GDM1 (cell line): Measurements from ENCODE around the gene PIAS4.

Source experiments
- DNase-seq: peaks from one replicate; lab custom pipeline; 2025; lab: John Stamatoyannopoulos, UW

The PIAS4 gene

GRCh38 chr19:4042731-4043082 is 35.2 kb downstream of the PIAS4 start:
- DNase-seq, result no peak

- DNase-seq, result no peak
Observed at GRCh38 chr19:4043401-4043800, 35.9 kb downstream of the PIAS4 start.

- DNase-seq, result no peak
Observed at GRCh38 chr19:4043966-4044715, 36.6 kb downstream of the PIAS4 start.

GRCh38 chr19:4044990-4045465 is 37.5 kb downstream of the PIAS4 start:
- DNase-seq, result no peak

- no peak for DNase-seq
Observed at GRCh38 chr19:4045597-4046361, 38.2 kb downstream of the PIAS4 start.

GRCh38 chr19:4046362-4046691 is 38.8 kb downstream of the PIAS4 start:
- DNase-seq, result no peak

- no peak for DNase-seq
Observed at GRCh38 chr19:4046946-4047683, 39.6 kb downstream of the PIAS4 start.

- DNase-seq, result no peak
Observed at GRCh38 chr19:4049432-4049831, 41.9 kb downstream of the PIAS4 start.

GRCh38 chr19:4051175-4052101 is 43.9 kb downstream of the PIAS4 start:
- no peak for DNase-seq

- no peak for DNase-seq
Observed at GRCh38 chr19:4052114-4052992, 44.8 kb downstream of the PIAS4 start.

GRCh38 chr19:4052993-4053422 is 45.5 kb downstream of the PIAS4 start:
- DNase-seq, result no peak

- no peak for DNase-seq
Observed at GRCh38 chr19:4053423-4054324, 46.1 kb downstream of the PIAS4 start.

GRCh38 chr19:4054441-4055208 is 47.1 kb downstream of the PIAS4 start:
- no peak for DNase-seq

GRCh38 chr19:4055209-4055552 is 47.6 kb downstream of the PIAS4 start:
- no peak for DNase-seq

- DNase-seq, result no peak
Observed at GRCh38 chr19:4057931-4058692, 50.6 kb downstream of the PIAS4 start.

GRCh38 chr19:4058693-4059452 is 51.3 kb downstream of the PIAS4 start:
- no peak for DNase-seq

- DNase-seq, result no peak
Observed at GRCh38 chr19:4059453-4059871, 51.9 kb downstream of the PIAS4 start.
